ENCODE data around the gene WWOX. TPM values are rescaled to one million over a fixed set of nuclear protein-coding genes. Genes with fewer than 3 reads are reported as not detected.

The WWOX gene
- total and polyA plus RNA-seq, 3 donors from 2014 or later, result 20.6 to 76.7 (median 64.1) TPM

DNA sequence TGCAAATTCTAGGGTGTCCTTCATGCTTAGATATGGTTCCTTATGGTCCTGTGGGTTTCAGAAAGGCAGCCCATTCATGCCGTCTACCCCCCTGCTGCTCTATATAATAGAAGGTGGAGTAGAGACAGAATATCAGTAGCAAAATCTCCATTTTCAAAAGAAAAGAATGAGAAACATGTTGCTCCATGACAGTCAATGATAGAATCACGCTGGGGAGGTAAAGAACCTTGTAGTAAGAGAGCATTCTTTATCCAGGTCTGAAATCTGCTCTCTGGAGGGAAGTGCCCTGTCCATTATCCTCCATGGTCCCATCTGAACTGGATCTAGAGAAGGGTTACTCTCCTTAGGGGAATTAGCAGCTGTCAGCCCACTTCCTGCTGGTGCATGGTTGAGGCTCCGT, 272.8 kb downstream of the WWOX start:
- no peak for DNase-seq
- no peaks in the 10 kb centered on the region for H3K36me3 ChIP-seq (ENCODE audit: low read depth, missing control alignments)
- intact Hi-C loops (cut with DNase I; ENCODE audit: low total_unique reads), result no loop called here
- H3K4me1 ChIP-seq, result peaks cover 8% of the 10 kb centered on the region
- WGBS, 2 donors, result 94 to 97% methylated on average over 3 of the region's 3 CpGs
- TF ChIP-seq POLR2A (IDR thresholded peaks at IDR 0.05) (no peak), CTCF (IDR thresholded peaks at IDR 0.05) (no peak)
- H3K27me3 ChIP-seq, result no peaks in the 10 kb centered on the region
- no peak overlapping the region for H3K4me3 ChIP-seq
- H3K27ac ChIP-seq, result no peak overlapping the region
- H3K9me3 ChIP-seq, result no peaks in the 10 kb centered on the region

- no peak for DNase-seq
- Histone ChIP-seq H3K9me3 (no peaks in the 10 kb centered on the region), H3K4me3 (no peak overlapping the region), H3K36me3 (ENCODE audit: low read depth, missing control alignments) (no peaks in the 10 kb centered on the region), H3K27me3 (no peaks in the 10 kb centered on the region), H3K27ac (no peak overlapping the region), H3K4me1 (peaks cover 8% of the 10 kb centered on the region)
- WGBS, 2 donors, result 91 to 93% methylated on average over 15 of the region's 15 CpGs
- intact Hi-C loops (cut with DNase I; ENCODE audit: low total_unique reads), result no loop called here
- TF ChIP-seq CTCF (IDR thresholded peaks at IDR 0.05) (no peak), POLR2A (IDR thresholded peaks at IDR 0.05) (no peak)
Measured at GRCh38 chr16:78375055-78375679, 275.7 kb downstream of the WWOX start.

DNA sequence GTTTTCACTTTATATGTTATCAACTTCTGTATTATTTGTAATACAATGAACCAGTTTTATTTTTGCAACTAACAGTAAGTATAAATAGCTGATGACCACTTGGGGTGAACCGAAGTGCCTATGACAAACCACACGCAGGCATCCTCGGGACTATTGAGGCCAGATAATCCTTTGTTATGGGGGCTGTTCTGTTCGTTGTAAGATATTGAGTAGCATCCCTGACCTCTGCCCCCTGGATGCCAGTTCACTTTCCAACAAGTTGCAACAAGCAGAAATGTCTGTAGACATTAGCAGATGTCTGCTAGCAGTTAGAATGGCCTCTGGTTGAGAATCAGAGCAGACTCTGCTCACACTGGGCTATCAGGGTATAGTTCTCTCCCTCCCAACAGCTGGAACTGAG, 277.0 kb downstream of the WWOX start:
- WGBS, 2 donors, result 29 to 31% methylated on average over 4 of the region's 4 CpGs
- no peaks in the 10 kb centered on the region for H3K9me3 ChIP-seq
- no peaks in the 10 kb centered on the region for H3K36me3 ChIP-seq (ENCODE audit: low read depth, missing control alignments)
- peak; percentile 22 for DNase-seq
- no peak overlapping the region for H3K4me3 ChIP-seq
- TF ChIP-seq POLR2A (IDR thresholded peaks at IDR 0.05) (no peak), CTCF (IDR thresholded peaks at IDR 0.05) (no peak)
- intact Hi-C loops (cut with DNase I; ENCODE audit: low total_unique reads), result no loop called here
- peaks cover 8% of the 10 kb centered on the region for H3K4me1 ChIP-seq
- H3K27ac ChIP-seq, result peak overlapping the region in 1 of 2 donors; percentile 38
- no peaks in the 10 kb centered on the region for H3K27me3 ChIP-seq

DNA sequence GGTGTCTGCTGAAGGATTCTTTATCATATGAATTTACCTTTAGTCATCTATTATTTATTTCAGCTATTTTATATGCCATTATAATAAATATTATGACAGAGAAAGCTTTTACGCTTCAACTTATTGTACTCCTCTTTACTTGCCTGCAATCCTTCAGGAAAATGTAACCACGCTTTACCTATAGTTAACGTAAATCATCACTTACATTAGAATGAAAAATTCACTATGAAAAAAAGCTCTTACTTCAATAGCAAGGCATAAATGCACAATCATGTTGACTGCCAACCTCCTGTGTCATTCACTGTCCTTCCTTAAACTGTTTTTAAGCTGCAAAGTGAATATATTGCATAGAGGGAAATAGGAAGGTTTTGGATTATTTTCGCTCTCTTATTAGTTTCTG, 277.9 kb downstream of the WWOX start:
- Histone ChIP-seq H3K36me3 (ENCODE audit: low read depth, missing control alignments) (no peaks in the 10 kb centered on the region), H3K9me3 (no peaks in the 10 kb centered on the region), H3K27me3 (no peaks in the 10 kb centered on the region), H3K4me3 (no peak overlapping the region), H3K27ac (no peak overlapping the region), H3K4me1 (peaks cover 8% of the 10 kb centered on the region)
- intact Hi-C loops (cut with DNase I; ENCODE audit: low total_unique reads), result no loop called here
- TF ChIP-seq CTCF (IDR thresholded peaks at IDR 0.05), result no peak
- 80 to 85% methylated on average over 4 of the region's 4 CpGs for WGBS, 2 donors
- DNase-seq, result no peak

GRCh38 chr16:78381060-78381459, 281.6 kb downstream of the WWOX start:
- 95 to 97% methylated on average over 1 of the region's 1 CpG for WGBS, 2 donors
- Histone ChIP-seq H3K36me3 (ENCODE audit: low read depth, missing control alignments) (no peaks in the 10 kb centered on the region), H3K4me3 (no peak overlapping the region), H3K9me3 (no peaks in the 10 kb centered on the region), H3K4me1 (peaks cover 8% of the 10 kb centered on the region), H3K27me3 (no peaks in the 10 kb centered on the region), H3K27ac (no peak overlapping the region)
- TF ChIP-seq POLR2A (IDR thresholded peaks at IDR 0.05) (no peak), CTCF (IDR thresholded peaks at IDR 0.05) (no peak)
- no peak for DNase-seq
- intact Hi-C loops (cut with DNase I; ENCODE audit: low total_unique reads), result no loop called here
